ENCODE data around the gene HMX1. TPM values are rescaled to one million over a fixed set of nuclear protein-coding genes. Genes with fewer than 3 reads are reported as not detected.

HMX1 gene
- total and polyA plus RNA-seq, 2 donors (not counting 3 experiments of a cell fraction or from before 2014, with no cell fraction given) = not detected

GRCh38 chr4:8894424-8894816 is 22.8 kb upstream of the HMX1 start:
- no TSS peak for BruUV-seq (replicated peaks)
- CTCF ChIA-PET = no interaction called here

More at GRCh38 chr4:8894424-8894816, 22.8 kb upstream of the HMX1 start:
- intact Hi-C loops (cut with micrococcal nuclease) = no loop called here
- Histone ChIP-seq H3K4me3 (replicated peaks in 1 of 3; ENCODE audit: insufficient read depth in 1 of 3, low read depth in 1 of 3, low read length in 3 of 3) (no peak overlapping the region), H3K9me1 (replicated peaks; ENCODE audit: control insufficient read depth, extremely low read depth, insufficient read depth, low read length) (no peaks in the 10 kb centered on the region), H3K27ac (ENCODE audit: insufficient read depth, low read depth, low read length) (no peak overlapping the region), H3K4me2 (ENCODE audit: insufficient read depth, low read length) (no peak overlapping the region), H3K4me1 (ENCODE audit: control insufficient read depth, extremely low read depth, insufficient read depth, low read length) (no peaks in the 10 kb centered on the region), H3K79me2 (ENCODE audit: control insufficient read depth, insufficient read depth, low read length) (no peaks in the 10 kb centered on the region), H3K36me3 (ENCODE audit: control insufficient read depth in 2 of 2, extremely low read depth in 1 of 2, insufficient read depth in 2 of 2, low read length in 2 of 2) (no peaks in the 10 kb centered on the region), H2AFZ (ENCODE audit: low read depth, low read length) (no peak overlapping the region), H3K9me3 (replicated peaks; ENCODE audit: control insufficient read depth, insufficient read depth, low read length) (no peaks in the 10 kb centered on the region), H3K27me3 (ENCODE audit: control insufficient read depth in 2 of 2, insufficient read depth in 2 of 2, low read length in 2 of 2) (peaks cover 40% of the 10 kb centered on the region in 2 experiments), H4K20me1 (replicated peaks; ENCODE audit: control insufficient read depth, extremely low read depth, insufficient read depth, low read length) (no peaks in the 10 kb centered on the region), H3K9ac (replicated peaks; ENCODE audit: extremely low read depth, insufficient read depth, low read length) (no peak overlapping the region)
- dilution Hi-C loops (cut with MboI; ENCODE audit: extremely low pct_ligation_motif_present, low sequenced_read_pairs) = no loop called here
- no peak for TF ChIP-seq GATA2 (IDR thresholded peaks at IDR 0.05; ENCODE audit: insufficient read depth, insufficient read length, low read depth, low read length)
- TF ChIP-seq, protein P1, sequence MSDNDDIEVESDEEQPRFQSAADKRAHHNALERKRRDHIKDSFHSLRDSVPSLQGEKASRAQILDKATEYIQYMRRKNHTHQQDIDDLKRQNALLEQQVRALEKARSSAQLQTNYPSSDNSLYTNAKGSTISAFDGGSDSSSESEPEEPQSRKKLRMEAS (IDR thresholded peaks at IDR 0.05; ENCODE audit: insufficient read depth, insufficient read length) = no peak
- no peak for TF ChIP-seq JUN (IDR thresholded peaks at IDR 0.05; ENCODE audit: borderline replicate concordance, insufficient read depth, insufficient read length, low read depth)
- no peak for TF ChIP-seq CTCF (IDR thresholded peaks at IDR 0.05; ENCODE audit: extremely low read depth in 1 of 2, insufficient read depth in 1 of 2, low read depth in 1 of 2, low read length in 2 of 2)
- TF ChIP-seq EZH2 (IDR thresholded peaks at IDR 0.05; ENCODE audit: borderline replicate concordance, low read depth, low read length, severe bottlenecking) = no peak
- TF ChIP-seq FOS (IDR thresholded peaks at IDR 0.05; ENCODE audit: borderline replicate concordance, insufficient read depth, low read length) = no peak
- no peak for TF ChIP-seq POLR2AphosphoS5 (IDR thresholded peaks at IDR 0.05; ENCODE audit: insufficient read depth, low read depth, low read length)
- no peak for TF ChIP-seq POLR2A (IDR thresholded peaks at IDR 0.05; ENCODE audit: low read depth, low read length)
- TF ChIP-seq MYC (IDR thresholded peaks at IDR 0.05; ENCODE audit: low read depth, low read length) = no peak
- FAIRE-seq (no peak), DNase-seq (ENCODE audit: low read depth, low spot score) (no peak)
- POLR2A ChIA-PET = no interaction called here
